Measurements from ENCODE around the gene DAP3. TPM values are rescaled to one million over a fixed set of nuclear protein-coding genes. Genes with fewer than 3 reads are reported as not detected.
"Not testable (repeated sequence)": the region's sequence is repeated elsewhere in the genome, so short reads cannot be mapped to it uniquely, and the experiment has no call there.

Gene DAP3
- total RNA-seq, 1 experiment from 2014 or later: 136 TPM

- intact Hi-C loops (cut with micrococcal nuclease; ENCODE audit: unreplicated experiment): no loop called here
- Histone ChIP-seq H3K36me3 (ENCODE audit: control insufficient read depth, insufficient read depth, low read length) (peaks cover 22% of the 10 kb centered on the region; the same call in 1 of the 2 replicates), H3K27ac (ENCODE audit: low read length) (no peak overlapping the region)
Measured at GRCh38 chr1:155681776-155682175, 7.1 kb upstream of the DAP3 start.

DNA sequence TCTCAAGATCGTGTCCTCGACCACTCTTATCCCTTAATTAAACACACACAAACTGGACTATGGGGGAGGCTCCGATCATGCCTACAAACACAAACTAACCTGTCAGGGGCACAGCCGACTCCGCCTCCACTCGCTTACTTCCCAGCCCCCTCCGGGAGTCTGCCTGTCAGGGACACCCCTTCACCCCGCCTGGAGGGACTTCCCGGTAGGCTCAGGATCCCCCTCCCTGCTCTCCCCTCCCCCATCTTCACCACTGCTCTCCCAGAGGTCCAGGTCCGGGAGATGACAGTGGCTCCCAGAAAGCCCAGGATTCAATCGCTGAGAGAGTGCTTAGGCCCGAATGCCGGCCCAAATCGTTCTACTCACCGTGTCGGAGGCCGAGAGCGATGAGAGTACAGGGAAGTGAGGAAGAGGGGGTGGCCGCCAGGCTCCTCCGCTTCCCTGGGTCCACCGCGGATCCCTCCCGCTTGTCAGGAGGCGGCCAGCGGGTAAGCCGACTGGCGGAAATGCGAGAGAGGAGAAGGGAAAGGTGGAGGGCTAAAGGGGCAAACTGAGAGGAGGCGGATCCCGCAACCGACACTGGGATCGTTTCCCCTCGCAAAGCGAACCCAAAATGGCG is 1.1 kb upstream of the DAP3 start:
- in situ Hi-C loops (cut with HindIII; ENCODE audit: low pct_unique_long_range_greater_than_20kb, low sequenced_read_pairs); H3K27me3 ChIP-seq (ENCODE audit: control insufficient read depth, insufficient read depth, low read length); CTCF ChIA-PET; BruUV-seq (replicated peaks); H3K9me3 ChIP-seq (ENCODE audit: control insufficient read depth, insufficient read depth, low read depth, low read length); H3K4me1 ChIP-seq (ENCODE audit: control insufficient read depth, insufficient read depth, low read length); POLR2A ChIA-PET; intact Hi-C loops (cut with micrococcal nuclease; ENCODE audit: unreplicated experiment); DNase-seq (ENCODE audit: low read depth, low spot score): not testable (repeated sequence)
- Histone ChIP-seq H3K36me3 (ENCODE audit: control insufficient read depth, insufficient read depth, low read length) (peaks cover 13% of the 10 kb centered on the region), H3K4me3 (ENCODE audit: low read depth in 2 of 2, low read length in 2 of 2) (peak overlapping the region; percentile 86 to 89), H3K27ac (ENCODE audit: low read length) (peak overlapping the region; percentile 95)
- peak; percentile 4; the same call in 1 of the 2 replicates for ATAC-seq

More at GRCh38 chr1:155681776-155682175, 7.1 kb upstream of the DAP3 start:
- POLR2A ChIA-PET: interaction anchor here (0.7 kb wide), 1 partner anchor 34 kb away, joined by 3 read pairs; no protein-coding TSS in a partner anchor
- no TSS peak for BruUV-seq (replicated peaks)
- CTCF ChIA-PET: no interaction called here
- TF ChIP-seq SIN3A (IDR thresholded peaks at IDR 0.05; ENCODE audit: borderline replicate concordance, insufficient read depth, low read depth, low read length) (no peak), POLR2AphosphoS5 (IDR thresholded peaks at IDR 0.05; ENCODE audit: low read depth, low read length) (no peak), CTCF (IDR thresholded peaks at IDR 0.05) (no peak), TCF7L2 (IDR thresholded peaks at IDR 0.05; ENCODE audit: low read depth, low read length) (no peak)
- TF ChIP-seq, protein P1, sequence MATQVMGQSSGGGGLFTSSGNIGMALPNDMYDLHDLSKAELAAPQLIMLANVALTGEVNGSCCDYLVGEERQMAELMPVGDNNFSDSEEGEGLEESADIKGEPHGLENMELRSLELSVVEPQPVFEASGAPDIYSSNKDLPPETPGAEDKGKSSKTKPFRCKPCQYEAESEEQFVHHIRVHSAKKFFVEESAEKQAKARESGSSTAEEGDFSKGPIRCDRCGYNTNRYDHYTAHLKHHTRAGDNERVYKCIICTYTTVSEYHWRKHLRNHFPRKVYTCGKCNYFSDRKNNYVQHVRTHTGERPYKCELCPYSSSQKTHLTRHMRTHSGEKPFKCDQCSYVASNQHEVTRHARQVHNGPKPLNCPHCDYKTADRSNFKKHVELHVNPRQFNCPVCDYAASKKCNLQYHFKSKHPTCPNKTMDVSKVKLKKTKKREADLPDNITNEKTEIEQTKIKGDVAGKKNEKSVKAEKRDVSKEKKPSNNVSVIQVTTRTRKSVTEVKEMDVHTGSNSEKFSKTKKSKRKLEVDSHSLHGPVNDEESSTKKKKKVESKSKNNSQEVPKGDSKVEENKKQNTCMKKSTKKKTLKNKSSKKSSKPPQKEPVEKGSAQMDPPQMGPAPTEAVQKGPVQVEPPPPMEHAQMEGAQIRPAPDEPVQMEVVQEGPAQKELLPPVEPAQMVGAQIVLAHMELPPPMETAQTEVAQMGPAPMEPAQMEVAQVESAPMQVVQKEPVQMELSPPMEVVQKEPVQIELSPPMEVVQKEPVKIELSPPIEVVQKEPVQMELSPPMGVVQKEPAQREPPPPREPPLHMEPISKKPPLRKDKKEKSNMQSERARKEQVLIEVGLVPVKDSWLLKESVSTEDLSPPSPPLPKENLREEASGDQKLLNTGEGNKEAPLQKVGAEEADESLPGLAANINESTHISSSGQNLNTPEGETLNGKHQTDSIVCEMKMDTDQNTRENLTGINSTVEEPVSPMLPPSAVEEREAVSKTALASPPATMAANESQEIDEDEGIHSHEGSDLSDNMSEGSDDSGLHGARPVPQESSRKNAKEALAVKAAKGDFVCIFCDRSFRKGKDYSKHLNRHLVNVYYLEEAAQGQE (IDR thresholded peaks at IDR 0.05; ENCODE audit: insufficient read depth in 1 of 2, low read depth in 2 of 2, low read length in 1 of 2): no peak
- no peak overlapping the region for H3K4me3 ChIP-seq (ENCODE audit: low read depth in 2 of 2, low read length in 2 of 2)
- H3K4me1 ChIP-seq (ENCODE audit: control insufficient read depth, insufficient read depth, low read length): peaks cover 5% of the 10 kb centered on the region; the same call in 1 of the 2 replicates
- ATAC-seq (no peak), DNase-seq (ENCODE audit: low read depth, low spot score) (no peak)
- H3K27me3 ChIP-seq (ENCODE audit: control insufficient read depth, insufficient read depth, low read length): no peaks in the 10 kb centered on the region
- H3K9me3 ChIP-seq (ENCODE audit: control insufficient read depth, insufficient read depth, low read depth, low read length): no peaks in the 10 kb centered on the region
- in situ Hi-C loops (cut with HindIII; ENCODE audit: low pct_unique_long_range_greater_than_20kb, low sequenced_read_pairs): no loop called here

DNA sequence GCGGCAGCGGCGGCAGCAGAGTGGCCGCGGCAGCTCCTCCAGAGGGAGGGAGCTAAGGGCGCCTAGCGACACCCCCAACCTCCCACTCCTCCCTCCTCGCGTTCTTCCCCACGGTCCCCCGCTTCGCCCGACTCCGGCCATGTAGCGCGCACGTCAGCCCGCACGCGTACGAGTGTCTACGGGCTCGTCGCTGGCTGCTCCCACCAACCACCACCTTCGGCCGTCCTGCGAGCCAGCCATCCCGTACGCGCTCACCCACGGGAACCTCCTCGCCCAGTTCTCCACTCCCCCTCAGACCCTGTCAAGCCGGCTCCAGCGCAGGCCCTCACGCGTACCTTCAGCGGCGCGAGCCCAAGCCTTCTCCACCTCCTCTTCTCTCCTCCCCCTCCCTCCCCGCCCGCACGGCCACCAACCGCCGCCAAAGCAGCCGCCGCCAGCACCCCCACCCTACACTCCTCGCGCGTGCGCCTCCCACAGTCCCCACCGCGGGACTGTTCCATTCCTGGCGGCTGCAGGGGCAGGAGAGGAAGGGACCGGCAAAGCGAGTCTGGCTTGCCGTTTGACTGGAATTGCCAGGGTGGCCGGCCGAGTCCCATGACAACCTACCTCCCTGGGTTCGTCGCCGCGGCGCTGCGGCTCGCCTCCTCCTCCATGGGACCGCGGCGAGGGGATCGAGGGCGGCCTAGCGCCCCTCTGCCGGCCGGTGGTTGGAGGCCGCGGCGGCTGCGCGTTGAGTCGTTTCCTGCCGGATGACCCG is 389 bp upstream of the DAP3 start, which contains the start of gene YY1AP1:
Gene YY1AP1 (minus strand): TSS at position 451 of the 757 bp plus-strand sequence. CDS start 8,338 bp downstream, outside the sequence.
- BruUV-seq (replicated peaks): no TSS peak
- H3K4me3 ChIP-seq (ENCODE audit: low read depth in 2 of 2, low read length in 2 of 2): peak within 1 kb of the TSS; percentile 86 to 89
- ChIA-PET POLR2A (no interaction called here), CTCF (no interaction called here)
- DNase-seq (ENCODE audit: low read depth, low spot score): peak; percentile 61
- H3K27me3 ChIP-seq (ENCODE audit: control insufficient read depth, insufficient read depth, low read length): no peaks in the 10 kb centered on the region
- peak; percentile 94 for ATAC-seq
- H3K9me3 ChIP-seq (ENCODE audit: control insufficient read depth, insufficient read depth, low read depth, low read length): no peaks in the 10 kb centered on the region; the same call in 1 of the 2 replicates
- H3K27ac ChIP-seq (ENCODE audit: low read length): peak within 1 kb of the TSS; percentile 95
- in situ Hi-C loops (cut with HindIII; ENCODE audit: low pct_unique_long_range_greater_than_20kb, low sequenced_read_pairs): no loop called here
- peaks cover 13% of the 10 kb centered on the region for H3K36me3 ChIP-seq (ENCODE audit: control insufficient read depth, insufficient read depth, low read length)
- peaks cover 9% of the 10 kb centered on the region for H3K4me1 ChIP-seq (ENCODE audit: control insufficient read depth, insufficient read depth, low read length)
- intact Hi-C loops (cut with micrococcal nuclease; ENCODE audit: unreplicated experiment): no loop called here
- TF ChIP-seq, protein P1 (IDR thresholded peaks at IDR 0.05; ENCODE audit: insufficient read depth in 1 of 2, low read depth in 2 of 2, low read length in 1 of 2): no peak
- no peak for TF ChIP-seq CTCF (IDR thresholded peaks at IDR 0.05)
- peak; percentile 83 for TF ChIP-seq SIN3A (IDR thresholded peaks at IDR 0.05; ENCODE audit: borderline replicate concordance, insufficient read depth, low read depth, low read length)
- peak; percentile 61 for TF ChIP-seq TCF7L2 (IDR thresholded peaks at IDR 0.05; ENCODE audit: low read depth, low read length)
- peak; percentile 59 for TF ChIP-seq POLR2AphosphoS5 (IDR thresholded peaks at IDR 0.05; ENCODE audit: low read depth, low read length)
